ENCODE data around the gene CR1. TPM values are rescaled to one million over a fixed set of nuclear protein-coding genes. Genes with fewer than 3 reads are reported as not detected.
"Not testable (repeated sequence)": the region's sequence is repeated elsewhere in the genome, so short reads cannot be mapped to it uniquely, and the experiment has no call there.

Gene CR1
- total and polyA plus RNA-seq, 2 experiments from 2014 or later = 0.65 to 0.76 TPM

DNA sequence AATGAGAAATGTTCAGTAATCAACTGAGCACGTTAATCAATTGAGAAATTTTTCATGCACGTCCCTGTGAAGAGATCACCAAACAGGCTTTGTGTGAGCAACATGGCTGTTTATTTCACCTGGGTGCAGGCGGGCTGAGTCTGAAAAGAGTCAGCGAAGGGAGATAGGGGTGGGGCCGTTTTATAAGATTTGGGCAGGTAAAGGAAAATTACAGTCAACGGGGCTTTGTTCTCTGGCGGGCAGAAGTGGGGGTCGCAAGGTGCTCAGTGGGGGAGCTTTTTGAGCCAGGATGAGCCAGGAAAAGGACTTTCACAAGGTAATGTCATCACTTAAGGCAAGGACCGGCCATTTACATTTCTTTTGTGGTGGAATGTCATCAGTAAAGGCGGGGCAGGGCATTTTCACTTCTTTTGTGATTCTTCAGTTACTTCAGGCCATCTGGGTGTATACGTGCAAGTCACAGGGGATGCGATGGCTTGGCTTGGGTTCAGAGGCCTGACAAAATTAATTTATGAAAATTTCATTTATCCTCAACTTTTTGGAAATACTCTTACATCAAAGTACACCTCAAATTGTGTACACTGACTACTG, 137.8 kb downstream of the CR1 start:
- TF ChIP-seq CREB1 (CRISPR knock-in tag; IDR thresholded peaks at IDR 0.05; ENCODE audit: low read depth) (peak; percentile 62), NANOG (IDR thresholded peaks at IDR 0.05; ENCODE audit: borderline replicate concordance) (peak; percentile 88)
- TF ChIP-seq, protein P1, sequence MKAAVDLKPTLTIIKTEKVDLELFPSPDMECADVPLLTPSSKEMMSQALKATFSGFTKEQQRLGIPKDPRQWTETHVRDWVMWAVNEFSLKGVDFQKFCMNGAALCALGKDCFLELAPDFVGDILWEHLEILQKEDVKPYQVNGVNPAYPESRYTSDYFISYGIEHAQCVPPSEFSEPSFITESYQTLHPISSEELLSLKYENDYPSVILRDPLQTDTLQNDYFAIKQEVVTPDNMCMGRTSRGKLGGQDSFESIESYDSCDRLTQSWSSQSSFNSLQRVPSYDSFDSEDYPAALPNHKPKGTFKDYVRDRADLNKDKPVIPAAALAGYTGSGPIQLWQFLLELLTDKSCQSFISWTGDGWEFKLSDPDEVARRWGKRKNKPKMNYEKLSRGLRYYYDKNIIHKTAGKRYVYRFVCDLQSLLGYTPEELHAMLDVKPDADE (IDR thresholded peaks at IDR 0.05) = 0 out of 2 replicates have a peak, but pooled peaks have one; percentile 49
- H3K27me3 Mint-ChIP-seq (ENCODE audit: insufficient read depth, low read depth, poor library complexity); H3F3A ChIP-seq (replicated peaks; ENCODE audit: low read depth); H3K4me3 ChIP-seq; H4K20me1 ChIP-seq (replicated peaks; ENCODE audit: insufficient read depth); H3K9me3 Mint-ChIP-seq; H2AFZ ChIP-seq; H3K36me3 ChIP-seq (ENCODE audit: insufficient read depth); H3K9me2 ChIP-seq (ENCODE audit: insufficient read depth); H3K27me3 ChIP-seq (ENCODE audit: insufficient read depth); H3K36me3 Mint-ChIP-seq (ENCODE audit: low read depth); H3K79me2 ChIP-seq (replicated peaks; ENCODE audit: insufficient read depth): not testable (repeated sequence)
- H3K4me3 Mint-ChIP-seq = peak overlapping the region; percentile 17; the same call in 1 of the 3 replicates
- H3K4me1 Mint-ChIP-seq = peaks cover 64% of the 10 kb centered on the region
- peak overlapping the region; percentile 99 for H3K27ac ChIP-seq (ENCODE audit: low read depth)
- peak overlapping the region; percentile 18; the same call in 1 of the 2 replicates for H3K4me2 ChIP-seq
- peaks cover 44% of the 10 kb centered on the region for H3K4me1 ChIP-seq (ENCODE audit: insufficient read depth)
- ATAC-seq (peak; percentile 40), DNase-seq (ENCODE audit: low spot score) (peak; percentile 43)
- peak overlapping the region; percentile 96 for H3K27ac Mint-ChIP-seq

DNA sequence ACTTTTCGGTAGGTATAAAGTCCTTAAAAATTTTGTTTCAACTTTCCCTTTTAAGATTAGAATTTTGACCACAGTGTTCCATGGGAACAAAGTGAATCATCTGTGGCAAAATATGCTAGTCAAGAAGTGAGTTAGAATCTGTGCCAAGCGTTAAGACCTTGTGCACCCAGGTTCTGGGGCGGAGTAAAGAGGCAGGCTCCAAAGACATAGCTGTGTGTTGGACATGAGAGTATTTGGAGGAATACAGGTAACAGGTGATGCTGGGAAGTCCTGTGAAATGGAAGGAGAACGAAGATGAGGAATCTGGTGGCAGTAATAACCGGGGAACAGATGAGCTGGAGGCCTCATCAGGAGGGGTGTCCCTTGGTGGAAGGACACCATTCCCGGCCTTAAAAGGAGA, 138.3 kb downstream of the CR1 start:
- H3K27me3 Mint-ChIP-seq (ENCODE audit: insufficient read depth, low read depth, poor library complexity); H3K36me3 Mint-ChIP-seq (ENCODE audit: low read depth); H3K36me3 ChIP-seq (ENCODE audit: insufficient read depth); H3K9me2 ChIP-seq (ENCODE audit: insufficient read depth); H3F3A ChIP-seq (replicated peaks; ENCODE audit: low read depth); H4K20me1 ChIP-seq (replicated peaks; ENCODE audit: insufficient read depth); H3K4me3 ChIP-seq; H2AFZ ChIP-seq; H3K79me2 ChIP-seq (replicated peaks; ENCODE audit: insufficient read depth); DNase-seq (ENCODE audit: low spot score); H3K9me3 Mint-ChIP-seq; H3K27me3 ChIP-seq (ENCODE audit: insufficient read depth): not testable (repeated sequence)
- Mint-ChIP-seq H3K4me3 (peak overlapping the region; percentile 3; the same call in 2 of the 3 replicates), H3K27ac (peak overlapping the region; percentile 96), H3K4me1 (peaks cover 69% of the 10 kb centered on the region)
- Histone ChIP-seq H3K27ac (ENCODE audit: low read depth) (peak overlapping the region; percentile 94), H3K4me1 (ENCODE audit: insufficient read depth) (peaks cover 44% of the 10 kb centered on the region), H3K4me2 (0 out of 2 replicates have a peak overlapping the region, but pooled peaks have one; percentile 7)
- peak; percentile 55 for ATAC-seq

DNA sequence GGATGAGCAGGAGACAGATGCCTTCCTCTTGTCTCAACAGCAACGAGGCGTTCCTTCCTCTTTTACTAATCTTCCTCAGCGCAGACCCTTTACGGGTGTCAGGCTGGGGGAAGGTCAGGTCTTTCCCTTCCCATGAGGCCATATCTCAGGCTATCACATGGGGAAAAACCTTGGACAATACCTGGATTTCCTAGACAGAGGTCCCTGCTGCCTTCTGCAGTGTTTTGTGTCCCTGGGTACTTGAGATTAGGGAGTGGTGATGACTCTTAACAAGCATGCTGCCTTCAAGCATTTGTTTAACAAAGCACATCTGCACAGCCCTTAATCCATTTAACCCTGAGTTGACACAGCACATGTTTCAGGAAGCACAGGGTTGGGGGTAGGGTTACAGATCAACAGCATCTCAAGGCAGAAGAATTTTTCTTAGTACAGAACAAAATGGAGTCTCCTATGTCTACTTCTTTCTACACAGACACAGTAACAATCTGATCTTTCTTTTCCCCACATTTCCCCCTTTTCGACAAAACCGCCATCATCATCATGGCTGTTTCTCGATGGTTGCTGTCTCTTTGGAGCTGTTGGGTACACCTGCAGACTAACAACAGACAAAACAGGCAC, 139.7 kb downstream of the CR1 start:
- peaks cover 67% of the 10 kb centered on the region for H3K4me1 Mint-ChIP-seq
- H3K27ac Mint-ChIP-seq = peak overlapping the region; percentile 96

DNA sequence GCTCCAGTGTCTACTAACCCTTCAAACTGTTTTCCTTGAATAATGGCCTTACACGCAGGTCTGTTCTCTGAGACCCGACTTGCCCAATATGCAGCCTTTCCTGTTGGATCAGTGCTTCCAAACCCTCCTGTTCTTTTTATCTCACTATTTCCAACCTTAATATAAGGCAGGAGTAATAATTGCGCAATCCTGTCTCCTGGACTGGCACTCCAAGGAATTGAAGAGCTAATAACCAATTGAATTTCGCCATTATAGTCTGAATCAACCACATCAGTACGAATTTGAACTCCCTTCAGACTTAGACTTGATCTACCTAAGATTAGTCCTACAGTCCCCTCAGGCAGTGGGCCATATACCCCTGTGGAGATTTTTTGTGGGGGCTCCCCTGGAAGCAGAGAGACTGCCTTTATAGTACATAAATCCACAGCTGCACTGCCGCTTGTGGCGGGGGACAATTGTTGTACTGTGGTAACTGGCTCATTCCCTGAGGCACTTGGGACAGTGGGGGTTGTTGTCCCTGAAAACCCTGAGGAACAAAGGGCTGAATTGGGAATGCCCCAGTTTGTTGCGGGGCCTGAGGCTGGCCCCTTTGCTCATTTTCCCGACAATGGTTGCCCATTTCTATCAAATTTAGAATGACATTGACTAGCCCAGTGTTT, 142.7 kb downstream of the CR1 start:
- not testable (repeated sequence) for H3K9me2 ChIP-seq (ENCODE audit: insufficient read depth); H3K4me2 ChIP-seq; H3K27ac ChIP-seq (ENCODE audit: low read depth); H3K27me3 Mint-ChIP-seq (ENCODE audit: insufficient read depth, low read depth, poor library complexity); H3K79me2 ChIP-seq (replicated peaks; ENCODE audit: insufficient read depth); DNase-seq (ENCODE audit: low spot score); H3K4me1 ChIP-seq (ENCODE audit: insufficient read depth); H3K36me3 Mint-ChIP-seq (ENCODE audit: low read depth); H2AFZ ChIP-seq; H3K4me3 ChIP-seq; H3K27ac Mint-ChIP-seq; H3K36me3 ChIP-seq (ENCODE audit: insufficient read depth); H3F3A ChIP-seq (replicated peaks; ENCODE audit: low read depth); ATAC-seq; H4K20me1 ChIP-seq (replicated peaks; ENCODE audit: insufficient read depth); H3K27me3 ChIP-seq (ENCODE audit: insufficient read depth); H3K4me3 Mint-ChIP-seq; H3K9me3 Mint-ChIP-seq
- peaks cover 49% of the 10 kb centered on the region for H3K4me1 Mint-ChIP-seq

More for the DNA sequence above, 139.7 kb downstream of the CR1 start:
- H3K9me3 Mint-ChIP-seq; H3K36me3 Mint-ChIP-seq (ENCODE audit: low read depth); H3K79me2 ChIP-seq (replicated peaks; ENCODE audit: insufficient read depth); H3F3A ChIP-seq (replicated peaks; ENCODE audit: low read depth); H3K27me3 Mint-ChIP-seq (ENCODE audit: insufficient read depth, low read depth, poor library complexity); H3K4me3 Mint-ChIP-seq; H3K27me3 ChIP-seq (ENCODE audit: insufficient read depth); H3K9me2 ChIP-seq (ENCODE audit: insufficient read depth); H2AFZ ChIP-seq; H3K36me3 ChIP-seq (ENCODE audit: insufficient read depth); ATAC-seq; H4K20me1 ChIP-seq (replicated peaks; ENCODE audit: insufficient read depth): not testable (repeated sequence)
- peak; percentile 44 for DNase-seq (ENCODE audit: low spot score)
- H3K4me3 ChIP-seq = peak overlapping the region; percentile 28; the same call in 1 of the 2 replicates
- peak overlapping the region; percentile 94 for H3K27ac ChIP-seq (ENCODE audit: low read depth)
- H3K4me2 ChIP-seq = peak overlapping the region; percentile 63
- TF ChIP-seq POLR2AphosphoS5 (IDR thresholded peaks at IDR 0.05; ENCODE audit: low read depth) (peak; percentile 33; the same call in 1 of the 2 replicates), NANOG (IDR thresholded peaks at IDR 0.05; ENCODE audit: borderline replicate concordance) (peak; percentile 57; the same call in 1 of the 2 replicates)
- peaks cover 35% of the 10 kb centered on the region for H3K4me1 ChIP-seq (ENCODE audit: insufficient read depth)

DNA sequence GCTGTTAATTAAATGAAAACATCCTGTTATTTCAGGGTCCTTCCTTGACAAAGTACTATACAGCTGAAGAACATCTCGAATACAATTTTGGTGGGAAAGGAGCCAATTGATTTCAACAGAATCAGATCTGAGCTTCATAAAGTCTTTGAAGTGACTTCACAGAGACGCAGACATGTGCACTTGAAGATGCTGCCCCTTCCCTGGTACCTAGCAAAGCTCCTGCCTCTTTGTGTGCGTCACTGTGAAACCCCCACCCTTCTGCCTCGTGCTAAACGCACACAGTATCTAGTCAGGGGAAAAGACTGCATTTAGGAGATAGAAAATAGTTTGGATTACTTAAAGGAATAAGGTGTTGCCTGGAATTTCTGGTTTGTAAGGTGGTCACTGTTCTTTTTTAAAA, 143.4 kb downstream of the CR1 start:
- not testable (repeated sequence) for H3K9me2 ChIP-seq (ENCODE audit: insufficient read depth); H3K4me2 ChIP-seq; H3K4me1 ChIP-seq (ENCODE audit: insufficient read depth); H3K79me2 ChIP-seq (replicated peaks; ENCODE audit: insufficient read depth); H3K27ac ChIP-seq (ENCODE audit: low read depth); H3K9me3 Mint-ChIP-seq; H3K36me3 ChIP-seq (ENCODE audit: insufficient read depth); H3K27me3 ChIP-seq (ENCODE audit: insufficient read depth); H2AFZ ChIP-seq; H3K27ac Mint-ChIP-seq; H3K4me3 Mint-ChIP-seq; H3F3A ChIP-seq (replicated peaks; ENCODE audit: low read depth); H3K27me3 Mint-ChIP-seq (ENCODE audit: insufficient read depth, low read depth, poor library complexity); H4K20me1 ChIP-seq (replicated peaks; ENCODE audit: insufficient read depth); H3K4me3 ChIP-seq; H3K36me3 Mint-ChIP-seq (ENCODE audit: low read depth); DNase-seq (ENCODE audit: low spot score)
- H3K4me1 Mint-ChIP-seq = peaks cover 47% of the 10 kb centered on the region
- ATAC-seq = 0 out of 3 replicates have a peak, but pooled peaks have one; percentile 38

All from GM23338 (cell line).